ENCODE data around the gene PSMD12. TPM values are rescaled to one million over a fixed set of nuclear protein-coding genes. Genes with fewer than 3 reads are reported as not detected.
A peak's percentile ranks its signal among the peaks of the same experiment; 100 is the strongest.

Gene PSMD12
- total RNA-seq: 45.0 TPM
- long read RNA-seq, full-length matches to known transcripts: 60 of 63 reads
- long read RNA-seq, partial matches to known transcripts: 1 of 63 reads
- long read RNA-seq, other reads (novel, unspliced or antisense): 2 of 63 reads

DNA sequence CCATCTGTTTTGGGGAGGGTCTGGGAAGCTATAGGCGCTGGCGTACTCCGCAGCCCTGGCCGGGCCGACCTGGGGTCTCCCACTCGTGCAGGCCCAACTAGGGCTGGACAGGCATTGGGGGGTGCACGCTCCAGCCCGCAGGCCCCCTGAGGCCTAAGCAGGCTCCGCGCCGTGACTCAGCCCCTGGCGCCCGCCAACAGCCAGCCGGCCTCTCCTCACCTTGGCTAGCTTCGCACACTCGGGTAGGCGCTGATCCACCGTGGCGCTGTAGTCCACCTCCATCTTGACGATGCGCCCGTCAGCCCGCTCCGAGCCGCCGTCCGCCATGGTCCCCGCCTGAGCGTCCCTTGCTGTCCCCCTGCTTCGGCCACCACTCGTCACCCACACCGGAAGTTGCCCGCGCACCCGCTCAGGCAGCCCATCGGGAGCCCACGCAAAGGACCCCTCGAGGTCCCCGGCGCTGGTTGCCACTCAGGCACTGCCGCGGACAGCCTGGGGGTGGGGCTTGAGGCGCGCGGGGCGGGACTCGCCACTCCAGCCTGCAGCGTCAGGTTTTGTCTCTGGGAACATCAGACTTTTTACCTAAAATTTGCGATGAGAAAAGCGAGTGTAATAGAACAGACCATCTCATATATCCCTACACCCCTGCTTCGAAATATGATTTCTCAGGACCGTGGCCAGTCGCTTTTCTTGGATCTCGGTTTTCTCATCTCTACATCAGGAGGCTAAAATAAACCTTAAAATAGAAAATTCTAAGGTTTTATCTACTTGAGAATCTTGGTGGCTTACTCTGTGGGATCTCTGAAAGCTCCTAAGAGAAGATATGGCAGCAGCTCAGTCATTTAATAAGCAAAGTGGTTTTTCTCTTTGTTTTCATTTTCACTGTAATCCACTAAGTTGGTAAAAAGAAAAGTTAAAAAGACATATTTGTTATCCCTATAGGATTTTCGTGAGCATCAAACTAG, at the start of gene PSMD12:
Gene PSMD12, minus strand, starts transcription at position 385 of the 965 bp plus-strand sequence. Its CDS starts 58 bp downstream, at position 327.
- peak; percentile 95 for DNase-seq
- TF ChIP-seq, protein P1, sequence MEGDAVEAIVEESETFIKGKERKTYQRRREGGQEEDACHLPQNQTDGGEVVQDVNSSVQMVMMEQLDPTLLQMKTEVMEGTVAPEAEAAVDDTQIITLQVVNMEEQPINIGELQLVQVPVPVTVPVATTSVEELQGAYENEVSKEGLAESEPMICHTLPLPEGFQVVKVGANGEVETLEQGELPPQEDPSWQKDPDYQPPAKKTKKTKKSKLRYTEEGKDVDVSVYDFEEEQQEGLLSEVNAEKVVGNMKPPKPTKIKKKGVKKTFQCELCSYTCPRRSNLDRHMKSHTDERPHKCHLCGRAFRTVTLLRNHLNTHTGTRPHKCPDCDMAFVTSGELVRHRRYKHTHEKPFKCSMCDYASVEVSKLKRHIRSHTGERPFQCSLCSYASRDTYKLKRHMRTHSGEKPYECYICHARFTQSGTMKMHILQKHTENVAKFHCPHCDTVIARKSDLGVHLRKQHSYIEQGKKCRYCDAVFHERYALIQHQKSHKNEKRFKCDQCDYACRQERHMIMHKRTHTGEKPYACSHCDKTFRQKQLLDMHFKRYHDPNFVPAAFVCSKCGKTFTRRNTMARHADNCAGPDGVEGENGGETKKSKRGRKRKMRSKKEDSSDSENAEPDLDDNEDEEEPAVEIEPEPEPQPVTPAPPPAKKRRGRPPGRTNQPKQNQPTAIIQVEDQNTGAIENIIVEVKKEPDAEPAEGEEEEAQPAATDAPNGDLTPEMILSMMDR (IDR thresholded peaks at IDR 0.05; ENCODE audit: borderline replicate concordance): no peak
- intact Hi-C loops (cut with micrococcal nuclease): no loop called here
- Histone ChIP-seq H3K4me3 (peak within 1 kb of the TSS; percentile 95), H3K4me1 (peaks cover 55% of the 10 kb centered on the region), H3K27ac (replicated peaks) (peak within 1 kb of the TSS; percentile 96), H3K27me3 (ENCODE audit: low read depth) (no peaks in the 10 kb centered on the region), H3K36me3 (peaks cover 4% of the 10 kb centered on the region), H3K9me3 (replicated peaks) (no peaks in the 10 kb centered on the region)

DNA sequence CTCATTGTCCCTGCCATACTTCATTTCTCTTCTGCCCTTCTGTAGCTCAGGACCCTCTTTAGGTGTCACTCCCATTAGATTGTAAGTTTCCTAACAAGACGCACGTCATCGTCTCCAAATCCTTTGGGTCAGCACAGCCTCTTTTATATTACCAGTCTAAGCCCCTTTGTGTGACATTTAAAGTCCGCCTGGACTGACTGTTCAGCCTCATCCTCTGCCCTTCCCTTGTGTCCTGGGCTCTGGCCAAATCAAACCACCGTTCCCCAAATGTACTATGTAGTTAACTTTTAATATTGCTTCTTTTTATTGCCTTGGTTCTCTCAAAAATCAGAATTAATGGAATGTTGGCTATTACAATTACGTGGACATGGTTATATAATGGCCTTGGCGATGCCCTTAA, 48.9 kb upstream of the PSMD12 start:
- Histone ChIP-seq H3K36me3 (no peaks in the 10 kb centered on the region), H3K4me1 (peaks cover 35% of the 10 kb centered on the region), H3K4me3 (no peak overlapping the region), H3K9me3 (replicated peaks) (peaks cover 4% of the 10 kb centered on the region), H3K27me3 (ENCODE audit: low read depth) (no peaks in the 10 kb centered on the region), H3K27ac (replicated peaks) (no peak overlapping the region)
- TF ChIP-seq, protein P1 (IDR thresholded peaks at IDR 0.05; ENCODE audit: borderline replicate concordance): no peak
- intact Hi-C loops (cut with micrococcal nuclease): loop anchor here (10.0 kb wide), 1 partner anchor 210 kb away; no protein-coding TSS in a partner anchor
- DNase-seq: no peak

DNA sequence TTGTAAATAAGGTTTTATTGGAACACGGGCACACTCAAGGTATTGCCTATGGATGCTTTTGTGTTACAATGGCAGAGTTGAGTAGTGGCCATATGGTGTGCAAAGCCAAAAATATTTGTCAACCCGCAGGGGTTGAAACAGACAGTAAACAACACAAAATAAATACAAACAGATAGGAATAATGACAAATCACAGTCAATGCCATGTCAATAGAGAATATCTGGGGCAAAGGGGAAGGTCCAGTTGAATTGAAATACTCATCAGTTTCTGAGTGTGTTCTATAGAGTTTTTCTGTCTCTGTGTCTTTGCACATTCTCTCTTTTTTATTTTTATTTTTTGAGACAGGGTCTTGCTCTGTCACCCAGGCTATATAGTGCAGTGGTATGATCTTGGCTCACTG, 48.2 kb upstream of the PSMD12 start:
- no peak for DNase-seq
- peaks cover 4% of the 10 kb centered on the region for H3K9me3 ChIP-seq (replicated peaks)
- no peaks in the 10 kb centered on the region for H3K36me3 ChIP-seq
- H3K4me3 ChIP-seq: no peak overlapping the region
- no peaks in the 10 kb centered on the region for H3K27me3 ChIP-seq (ENCODE audit: low read depth)
- H3K27ac ChIP-seq (replicated peaks): no peak overlapping the region
- TF ChIP-seq, protein P1 (IDR thresholded peaks at IDR 0.05; ENCODE audit: borderline replicate concordance): no peak
- peaks cover 27% of the 10 kb centered on the region for H3K4me1 ChIP-seq
- intact Hi-C loops (cut with micrococcal nuclease): loop anchor here (10.0 kb wide), 1 partner anchor 210 kb away; no protein-coding TSS in a partner anchor

DNA sequence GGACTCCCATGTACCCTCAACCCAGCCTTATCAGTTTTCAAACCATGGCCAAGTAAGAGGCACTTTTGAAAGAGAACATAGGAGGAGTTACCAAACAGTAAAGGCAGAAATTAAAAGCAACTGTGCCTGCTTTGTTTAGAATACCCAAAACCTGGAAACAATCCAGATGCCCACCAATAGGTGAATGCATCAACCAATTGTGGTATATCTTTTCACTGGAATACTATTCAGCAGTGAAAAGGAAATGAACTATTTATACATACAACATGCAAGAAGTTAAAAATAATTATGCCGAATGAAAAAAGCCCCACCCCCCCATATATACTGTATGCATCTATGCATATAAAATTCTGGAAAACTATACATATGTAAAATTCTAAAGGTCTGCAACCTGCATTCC, 47.8 kb upstream of the PSMD12 start:
- H3K4me1 ChIP-seq: peaks cover 25% of the 10 kb centered on the region
- H3K27ac ChIP-seq (replicated peaks): no peak overlapping the region
- H3K9me3 ChIP-seq (replicated peaks): peaks cover 4% of the 10 kb centered on the region
- no peaks in the 10 kb centered on the region for H3K27me3 ChIP-seq (ENCODE audit: low read depth)
- no peak for DNase-seq
- TF ChIP-seq, protein P1 (IDR thresholded peaks at IDR 0.05; ENCODE audit: borderline replicate concordance): no peak
- intact Hi-C loops (cut with micrococcal nuclease): loop anchor here (10.0 kb wide), 1 partner anchor 211 kb away; no protein-coding TSS in a partner anchor
- no peaks in the 10 kb centered on the region for H3K36me3 ChIP-seq
- H3K4me3 ChIP-seq: no peak overlapping the region

DNA sequence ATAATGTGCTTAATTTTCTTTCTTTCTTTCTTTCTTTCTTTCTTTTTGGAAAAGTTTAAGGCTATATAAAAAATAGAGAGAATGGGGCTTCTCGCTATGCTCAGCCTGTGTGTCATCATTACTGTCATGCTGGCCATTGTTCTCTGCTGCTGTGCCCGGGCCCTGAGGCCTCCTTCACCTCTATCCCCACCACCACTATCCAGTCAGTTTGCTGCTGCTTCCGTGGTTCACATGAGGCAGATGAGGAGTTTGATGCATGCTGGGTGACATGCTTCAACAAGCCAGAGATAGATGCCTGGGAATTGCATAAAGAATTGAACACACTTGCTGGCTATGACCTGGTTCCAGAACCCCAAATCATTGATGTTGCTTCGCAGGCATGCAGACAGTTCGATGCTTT, 47.0 kb upstream of the PSMD12 start:
- no peaks in the 10 kb centered on the region for H3K27me3 ChIP-seq (ENCODE audit: low read depth)
- H3K36me3 ChIP-seq: no peaks in the 10 kb centered on the region
- no peak overlapping the region for H3K27ac ChIP-seq (replicated peaks)
- no peak for DNase-seq
- peaks cover 19% of the 10 kb centered on the region for H3K4me1 ChIP-seq
- H3K9me3 ChIP-seq (replicated peaks): peaks cover 4% of the 10 kb centered on the region
- TF ChIP-seq, protein P1 (IDR thresholded peaks at IDR 0.05; ENCODE audit: borderline replicate concordance): no peak
- H3K4me3 ChIP-seq: no peak overlapping the region
- intact Hi-C loops (cut with micrococcal nuclease): loop anchor here (10.0 kb wide), 1 partner anchor 211 kb away; no protein-coding TSS in a partner anchor
